Mesothelial cell of epicardium (in vitro differentiated cells): ENCODE data around the gene CIAO1. TPM values are rescaled to one million over a fixed set of nuclear protein-coding genes. Genes with fewer than 3 reads are reported as not detected.
A peak's percentile ranks its signal among the peaks of the same experiment; 100 is the strongest.

ENCODE experiments used
- DNase-seq, 2 experiments: peaks; one replicate each; pipeline ENCODE4 v3.0.0; 2021; ENCODE audit warnings: low spot score in 2 of 2; ENCODE audit not compliant: unreplicated experiment in 2 of 2
- H3K27ac Mint-ChIP-seq: 2 replicates; pipeline ENCODE4 v1.8.0; 2021; ENCODE audit warnings: mixed read lengths
- H3K27me3 Mint-ChIP-seq: 2 replicates; pipeline ENCODE4 v1.8.0; 2021; ENCODE audit warnings: low read depth, mixed read lengths
- H3K36me3 Mint-ChIP-seq: 2 replicates; pipeline ENCODE4 v1.8.0; 2021; ENCODE audit warnings: mixed read lengths
- H3K4me1 Mint-ChIP-seq: 2 replicates; pipeline ENCODE4 v1.8.0; 2021; ENCODE audit warnings: mixed read lengths
- H3K4me3 Mint-ChIP-seq: 2 replicates; pipeline ENCODE4 v1.8.0; 2021; ENCODE audit warnings: mild to moderate bottlenecking, moderate library complexity, mixed read lengths
- H3K9me3 Mint-ChIP-seq: 2 replicates; pipeline ENCODE4 v1.8.0; 2021; ENCODE audit warnings: mixed read lengths
- total RNA-seq: library from RNA; stranded (reverse); gene quantifications from 3 replicates; pipeline ENCODE4 v1.2.1, GENCODE V29; 2021
- TF ChIP-seq, protein P1 (sequence below): fragments of 200-600 bp; sonication (generic); IDR thresholded peaks from one replicate; pipeline ENCODE4 v1.5.0; 2021; ENCODE audit warnings: antibody characterized with exemption; ENCODE audit not compliant: unreplicated experiment

CIAO1 gene
- total RNA-seq, 1 donor from 2014 or later, result 74.2 TPM

- Mint-ChIP-seq H3K36me3 (peaks cover 3% of the 10 kb centered on the region), H3K4me1 (peaks cover 3% of the 10 kb centered on the region), H3K27ac (no peak overlapping the region), H3K27me3 (no peaks in the 10 kb centered on the region), H3K9me3 (no peaks in the 10 kb centered on the region), H3K4me3 (no peak overlapping the region)
- TF ChIP-seq, protein P1, sequence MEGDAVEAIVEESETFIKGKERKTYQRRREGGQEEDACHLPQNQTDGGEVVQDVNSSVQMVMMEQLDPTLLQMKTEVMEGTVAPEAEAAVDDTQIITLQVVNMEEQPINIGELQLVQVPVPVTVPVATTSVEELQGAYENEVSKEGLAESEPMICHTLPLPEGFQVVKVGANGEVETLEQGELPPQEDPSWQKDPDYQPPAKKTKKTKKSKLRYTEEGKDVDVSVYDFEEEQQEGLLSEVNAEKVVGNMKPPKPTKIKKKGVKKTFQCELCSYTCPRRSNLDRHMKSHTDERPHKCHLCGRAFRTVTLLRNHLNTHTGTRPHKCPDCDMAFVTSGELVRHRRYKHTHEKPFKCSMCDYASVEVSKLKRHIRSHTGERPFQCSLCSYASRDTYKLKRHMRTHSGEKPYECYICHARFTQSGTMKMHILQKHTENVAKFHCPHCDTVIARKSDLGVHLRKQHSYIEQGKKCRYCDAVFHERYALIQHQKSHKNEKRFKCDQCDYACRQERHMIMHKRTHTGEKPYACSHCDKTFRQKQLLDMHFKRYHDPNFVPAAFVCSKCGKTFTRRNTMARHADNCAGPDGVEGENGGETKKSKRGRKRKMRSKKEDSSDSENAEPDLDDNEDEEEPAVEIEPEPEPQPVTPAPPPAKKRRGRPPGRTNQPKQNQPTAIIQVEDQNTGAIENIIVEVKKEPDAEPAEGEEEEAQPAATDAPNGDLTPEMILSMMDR, result no peak
- no peak for DNase-seq
These were observed 25.5 kb upstream of the CIAO1 start for GRCh38 chr2:96240341-96241038.

- Mint-ChIP-seq H3K27me3 (no peaks in the 10 kb centered on the region), H3K4me1 (peaks cover 3% of the 10 kb centered on the region), H3K36me3 (peaks cover 5% of the 10 kb centered on the region), H3K27ac (no peak overlapping the region), H3K9me3 (no peaks in the 10 kb centered on the region), H3K4me3 (no peak overlapping the region)
- no peak for DNase-seq
- TF ChIP-seq, protein P1, result no peak
These were observed 24.8 kb upstream of the CIAO1 start for GRCh38 chr2:96241227-96241626.

GRCh38 chr2:96241900-96242611 is 24.0 kb upstream of the CIAO1 start:
- TF ChIP-seq, protein P1, result no peak
- Mint-ChIP-seq H3K4me3 (no peak overlapping the region), H3K4me1 (peaks cover 3% of the 10 kb centered on the region), H3K9me3 (no peaks in the 10 kb centered on the region), H3K27me3 (no peaks in the 10 kb centered on the region), H3K36me3 (peaks cover 5% of the 10 kb centered on the region), H3K27ac (no peak overlapping the region)
- no peak for DNase-seq

DNA sequence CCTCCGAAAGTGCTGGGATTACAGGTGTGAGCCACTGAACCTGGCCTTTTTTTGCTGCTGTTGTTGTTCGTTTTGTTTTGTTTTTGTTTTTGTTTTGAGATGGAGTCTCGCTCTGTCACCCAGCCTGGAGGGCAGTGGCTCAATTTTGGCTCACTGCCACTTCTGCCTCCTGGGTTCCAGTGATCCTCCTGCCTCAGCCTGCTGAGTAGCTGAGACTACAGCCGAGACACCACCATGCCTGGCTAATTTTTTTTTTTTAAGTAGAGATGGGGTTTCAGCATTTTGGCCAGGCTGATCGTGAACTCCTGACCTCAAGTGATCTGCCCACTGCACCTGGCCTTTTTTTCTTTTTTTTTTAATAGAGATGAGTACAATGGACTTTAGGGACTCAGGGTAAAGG is 22.2 kb upstream of the CIAO1 start:
- Mint-ChIP-seq H3K27me3 (no peaks in the 10 kb centered on the region), H3K4me1 (peaks cover 3% of the 10 kb centered on the region), H3K9me3 (no peaks in the 10 kb centered on the region), H3K27ac (no peak overlapping the region), H3K4me3 (no peak overlapping the region), H3K36me3 (peaks cover 5% of the 10 kb centered on the region)
- TF ChIP-seq, protein P1, result no peak
- DNase-seq, result no peak

DNA sequence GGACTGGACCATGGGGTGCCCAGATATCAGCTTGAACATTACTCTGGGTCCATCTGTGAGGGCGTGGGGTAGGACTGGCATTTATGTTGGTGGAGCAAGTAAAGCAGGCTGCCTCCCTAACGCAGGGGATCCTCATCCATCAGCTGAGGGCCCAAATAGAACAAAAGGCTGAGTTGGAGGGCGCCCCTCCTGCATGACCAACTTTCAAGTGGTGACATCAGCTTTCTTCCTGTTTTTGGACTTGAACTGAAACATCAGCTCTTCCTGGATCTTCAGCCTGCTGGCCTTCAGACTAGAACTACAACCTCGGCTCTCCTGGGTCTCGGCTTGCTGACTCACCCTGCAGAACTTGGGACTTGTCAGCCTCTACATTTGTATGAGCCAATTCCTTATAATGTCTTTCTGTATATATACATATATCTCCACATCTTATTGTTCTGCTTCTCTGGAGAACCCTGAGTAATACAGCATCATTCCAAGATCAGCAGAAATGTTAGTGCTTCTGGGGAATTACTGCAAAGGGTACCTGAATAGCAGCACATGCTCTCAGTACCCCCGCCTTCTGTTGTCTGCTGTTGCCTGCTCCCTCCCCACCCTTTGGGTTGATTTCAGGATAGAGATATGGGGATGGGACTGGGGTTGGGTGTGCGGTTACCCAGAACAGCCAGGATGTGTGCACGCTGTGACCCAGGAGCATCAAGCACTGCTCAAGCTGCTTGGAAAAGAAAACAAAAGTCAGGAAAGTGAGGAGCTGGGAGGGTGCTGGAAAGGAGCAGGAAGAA is 20.2 kb upstream of the CIAO1 start:
- H3K4me3 Mint-ChIP-seq, result no peak overlapping the region
- TF ChIP-seq, protein P1, result no peak
- H3K36me3 Mint-ChIP-seq, result peaks cover 5% of the 10 kb centered on the region
- peak overlapping the region; percentile 8 for H3K27ac Mint-ChIP-seq
- no peaks in the 10 kb centered on the region for H3K9me3 Mint-ChIP-seq
- no peak for DNase-seq
- H3K27me3 Mint-ChIP-seq, result no peaks in the 10 kb centered on the region
- peaks cover 10% of the 10 kb centered on the region for H3K4me1 Mint-ChIP-seq
